AG10803 (cell line): Measurements from ENCODE around the gene CROCC.

Source experiments
- DNase-seq: peaks from one replicate; pipeline ENCODE4 v3.0.0; 2010; ENCODE audit warnings: low read depth
- H3K4me3 ChIP-seq: 2 replicates; pipeline ENCODE4 v1.5.1; 2011; ENCODE audit warnings: mild to moderate bottlenecking, low read length, control low read depth
- TF ChIP-seq, protein P1 (sequence below): conservative IDR thresholded peaks from 2 replicates; pipeline ENCODE4 v1.5.1; 2011; ENCODE audit warnings: mild to moderate bottlenecking, low read length, control low read depth, inconsistent platforms

CROCC gene

GRCh38 chr1:16965486-16966067 is 43.8 kb downstream of the CROCC start:
- no peak for DNase-seq
- TF ChIP-seq, protein P1, sequence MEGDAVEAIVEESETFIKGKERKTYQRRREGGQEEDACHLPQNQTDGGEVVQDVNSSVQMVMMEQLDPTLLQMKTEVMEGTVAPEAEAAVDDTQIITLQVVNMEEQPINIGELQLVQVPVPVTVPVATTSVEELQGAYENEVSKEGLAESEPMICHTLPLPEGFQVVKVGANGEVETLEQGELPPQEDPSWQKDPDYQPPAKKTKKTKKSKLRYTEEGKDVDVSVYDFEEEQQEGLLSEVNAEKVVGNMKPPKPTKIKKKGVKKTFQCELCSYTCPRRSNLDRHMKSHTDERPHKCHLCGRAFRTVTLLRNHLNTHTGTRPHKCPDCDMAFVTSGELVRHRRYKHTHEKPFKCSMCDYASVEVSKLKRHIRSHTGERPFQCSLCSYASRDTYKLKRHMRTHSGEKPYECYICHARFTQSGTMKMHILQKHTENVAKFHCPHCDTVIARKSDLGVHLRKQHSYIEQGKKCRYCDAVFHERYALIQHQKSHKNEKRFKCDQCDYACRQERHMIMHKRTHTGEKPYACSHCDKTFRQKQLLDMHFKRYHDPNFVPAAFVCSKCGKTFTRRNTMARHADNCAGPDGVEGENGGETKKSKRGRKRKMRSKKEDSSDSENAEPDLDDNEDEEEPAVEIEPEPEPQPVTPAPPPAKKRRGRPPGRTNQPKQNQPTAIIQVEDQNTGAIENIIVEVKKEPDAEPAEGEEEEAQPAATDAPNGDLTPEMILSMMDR = no peak
- H3K4me3 ChIP-seq = no peak overlapping the region

- H3K4me3 ChIP-seq = no peak overlapping the region
- TF ChIP-seq, protein P1 = no peak
- DNase-seq = no peak
Measured at GRCh38 chr1:16966282-16966681, 44.6 kb downstream of the CROCC start.

- no peak overlapping the region for H3K4me3 ChIP-seq
- peak; percentile 83 for DNase-seq
- TF ChIP-seq, protein P1 = no peak
Measured at GRCh38 chr1:16967095-16967575, 45.4 kb downstream of the CROCC start.

GRCh38 chr1:16967962-16968361 is 46.2 kb downstream of the CROCC start:
- no peak for DNase-seq

DNA sequence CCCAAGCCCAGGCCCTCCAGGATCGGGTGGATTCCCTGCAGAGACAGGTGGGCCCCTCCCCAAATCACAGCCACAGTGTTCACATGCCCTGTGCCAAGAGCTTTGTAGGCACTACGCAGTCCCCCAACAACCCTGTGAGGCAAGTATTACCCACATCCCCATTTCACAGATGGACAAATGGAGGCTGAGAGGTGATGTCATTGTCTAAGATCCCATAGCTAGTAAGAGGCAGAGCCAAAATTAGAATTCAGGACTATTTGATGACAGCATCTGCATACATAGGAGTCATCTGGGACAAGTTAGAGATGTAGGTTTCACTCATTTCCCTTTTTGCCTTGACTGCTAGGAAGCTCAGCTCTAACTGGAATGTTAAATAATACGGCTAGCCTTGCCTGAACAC is 46.6 kb downstream of the CROCC start:
- TF ChIP-seq, protein P1 = no peak
- DNase-seq = no peak
- no peak overlapping the region for H3K4me3 ChIP-seq

More at GRCh38 chr1:16967962-16968361, 46.2 kb downstream of the CROCC start:
- TF ChIP-seq, protein P1 = no peak
- no peak overlapping the region for H3K4me3 ChIP-seq

DNA sequence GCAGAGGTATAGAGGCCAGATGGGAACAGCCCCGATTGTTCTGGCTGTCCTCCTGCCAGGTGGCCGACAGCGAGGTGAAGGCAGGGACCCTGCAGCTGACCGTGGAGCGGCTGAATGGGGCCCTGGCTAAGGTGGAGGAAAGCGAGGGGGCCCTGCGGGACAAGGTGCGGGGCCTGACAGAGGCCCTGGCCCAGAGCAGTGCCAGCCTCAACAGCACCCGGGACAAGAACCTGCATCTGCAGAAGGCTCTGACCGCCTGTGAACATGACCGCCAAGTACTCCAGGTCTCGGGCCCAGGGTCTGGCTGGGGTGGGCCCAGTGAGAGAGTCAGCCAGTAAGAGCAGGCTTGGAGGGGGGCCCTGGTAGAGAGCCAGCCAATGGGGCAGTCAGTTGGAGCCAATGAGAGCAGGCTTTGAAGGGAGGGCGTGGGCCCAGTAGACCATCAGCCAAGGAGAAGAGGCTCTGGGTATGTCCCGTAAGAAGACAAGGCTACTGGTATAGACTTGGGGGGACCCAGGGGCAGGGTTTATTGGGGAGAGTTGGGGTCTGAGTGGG is 47.4 kb downstream of the CROCC start:
- no peak for DNase-seq
- TF ChIP-seq, protein P1 = no peak
- H3K4me3 ChIP-seq = no peak overlapping the region

DNA sequence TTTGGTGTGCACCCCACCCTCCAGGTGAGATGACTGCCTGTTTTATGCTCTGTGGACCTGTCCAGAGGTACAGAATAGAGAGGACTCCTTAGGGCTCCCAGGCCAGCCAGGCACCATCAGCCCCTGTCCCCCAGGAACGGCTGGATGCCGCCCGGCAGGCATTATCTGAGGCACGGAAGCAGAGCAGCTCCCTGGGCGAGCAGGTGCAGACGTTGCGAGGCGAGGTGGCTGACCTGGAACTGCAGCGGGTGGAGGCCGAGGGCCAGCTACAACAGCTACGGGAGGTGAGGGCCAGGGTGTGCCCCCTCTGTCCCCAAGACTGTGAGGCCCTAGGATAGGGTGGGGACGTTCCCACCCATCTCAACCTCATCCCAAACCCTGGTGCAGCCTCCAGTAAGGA is 47.9 kb downstream of the CROCC start:
- TF ChIP-seq, protein P1 = no peak
- no peak overlapping the region for H3K4me3 ChIP-seq
- no peak for DNase-seq
